Endothelial cell of umbilical vein (primary cell): ENCODE results near the gene AKAP6. TPM values are rescaled to one million over a fixed set of nuclear protein-coding genes. Genes with fewer than 3 reads are reported as not detected.

Source experiments
- BruUV-seq: library from RNA; stranded (reverse); fragments of 400-500 nt; replicated peaks from 2 replicates; lab custom pipeline; 2021; lab: Mats Ljungman, UMichigan
- CTCF ChIA-PET: fragments of 300-600, 350-600 bp; sonication (Branson Sonifier 250); formaldehyde crosslinking; loops from one replicate; lab custom pipeline; 2021; ENCODE audit warnings: antibody characterized with exemption, inconsistent platforms; lab: Charles Lee
- POLR2A ChIA-PET: fragments of 300-600, 350-600 bp; sonication (Branson Sonifier 250); formaldehyde crosslinking; loops from one replicate; lab custom pipeline; 2021; ENCODE audit warnings: antibody characterized with exemption, inconsistent platforms; lab: Charles Lee
- DNase-seq: peaks from one replicate; pipeline ENCODE4 v3.0.0-alpha.2; 2011; ENCODE audit warnings: low read depth, low spot score
- FAIRE-seq: peaks from 2 replicates; lab custom pipeline; 2011; peaks lifted over from hg19 to GRCh38; lab: Jason Lieb, UNC
- H2AFZ ChIP-seq: 2 replicates; pipeline ENCODE4 v1.6.0; 2012; ENCODE audit warnings: low read depth, low read length, control low read depth, inconsistent platforms
- H3K27ac ChIP-seq: 2 replicates; pipeline ENCODE4 v1.5.1; 2011; ENCODE audit warnings: low read depth, mild to moderate bottlenecking, control low read depth, low read length, moderate library complexity; ENCODE audit not compliant: insufficient read depth
- H3K27me3 ChIP-seq, 2 experiments: 2 replicates each; pipeline versions ENCODE4 v1.6.0 to v1.6.1; 2011; ENCODE audit warnings: low read length in 2 of 2, mixed read lengths in 1 of 2; ENCODE audit not compliant: control insufficient read depth in 2 of 2, insufficient read depth in 2 of 2
- H3K36me3 ChIP-seq, 2 experiments: 2 replicates in 1 of 2; 3 replicates in 1 of 2; pipeline ENCODE4 v1.5.1; 2011; ENCODE audit warnings: low read length in 2 of 2, mild to moderate bottlenecking in 1 of 2, moderate library complexity in 1 of 2; ENCODE audit not compliant: control insufficient read depth in 2 of 2, insufficient read depth in 2 of 2; ENCODE audit errors: extremely low read depth in 1 of 2
- H3K4me1 ChIP-seq: 3 replicates; pipeline ENCODE4 v1.5.1; 2011; ENCODE audit warnings: mild to moderate bottlenecking, low read length; ENCODE audit not compliant: control insufficient read depth, insufficient read depth; ENCODE audit errors: extremely low read depth
- H3K4me2 ChIP-seq: 2 replicates; pipeline ENCODE4 v1.6.1; 2011; ENCODE audit warnings: low read length, control low read depth, mixed read lengths; ENCODE audit not compliant: insufficient read depth
- H3K4me3 ChIP-seq, 3 experiments: fragments of 200-600 bp in 1 of 3; sonication (generic), shearing (Covaris generic) in 1 of 3; replicated peaks in 1 of 3; 2 replicates each; pipeline ENCODE4 v1.5.1; 2011 to 2016; ENCODE audit warnings: control low read depth in 3 of 3, low read length in 3 of 3, mild to moderate bottlenecking in 2 of 3, inconsistent platforms in 1 of 3, low read depth in 1 of 3, moderate library complexity in 1 of 3; ENCODE audit not compliant: insufficient read depth in 1 of 3
- H3K79me2 ChIP-seq: 2 replicates; pipeline ENCODE4 v1.6.0; 2012; ENCODE audit warnings: low read length, inconsistent platforms; ENCODE audit not compliant: control insufficient read depth, insufficient read depth
- H3K9ac ChIP-seq: replicated peaks from 2 replicates; pipeline ENCODE3; 2011; ENCODE audit warnings: low read length, control low read depth; ENCODE audit not compliant: insufficient read depth; ENCODE audit errors: extremely low read depth
- H3K9me1 ChIP-seq: replicated peaks from 3 replicates; pipeline ENCODE4 v1.6.0; 2011; ENCODE audit warnings: mild to moderate bottlenecking, low read length; ENCODE audit not compliant: control insufficient read depth, insufficient read depth; ENCODE audit errors: extremely low read depth
- H3K9me3 ChIP-seq: replicated peaks from 2 replicates; pipeline ENCODE4 v1.5.1; 2012; ENCODE audit warnings: low read length, inconsistent platforms; ENCODE audit not compliant: control insufficient read depth, insufficient read depth
- H4K20me1 ChIP-seq: replicated peaks from 2 replicates; pipeline ENCODE3; 2011; ENCODE audit warnings: mild to moderate bottlenecking, low read length; ENCODE audit not compliant: control insufficient read depth, insufficient read depth; ENCODE audit errors: extremely low read depth
- EZH2 ChIP-seq: IDR thresholded peaks from 2 replicates; pipeline ENCODE4 v1.6.1; 2012; ENCODE audit warnings: borderline replicate concordance, low read depth, mild to moderate bottlenecking, moderate library complexity, low read length, inconsistent platforms; ENCODE audit not compliant: severe bottlenecking
- FOS ChIP-seq: IDR thresholded peaks from 2 replicates; pipeline ENCODE4 v1.6.1; 2011; ENCODE audit warnings: mild to moderate bottlenecking, low read length, moderate library complexity, borderline replicate concordance; ENCODE audit not compliant: insufficient read depth
- GATA2 ChIP-seq: IDR thresholded peaks from 2 replicates; pipeline ENCODE4 v1.7.0; 2011; ENCODE audit warnings: low read depth, mild to moderate bottlenecking, moderate library complexity, mixed read lengths, low read length; ENCODE audit not compliant: insufficient read length, insufficient read depth
- JUN ChIP-seq: IDR thresholded peaks from 2 replicates; pipeline ENCODE4 v1.6.1; 2011; ENCODE audit warnings: borderline replicate concordance, low read depth; ENCODE audit not compliant: insufficient read length, insufficient read depth
- MYC ChIP-seq: IDR thresholded peaks from one replicate; pipeline ENCODE4 v1.6.1; 2011; ENCODE audit warnings: mild to moderate bottlenecking, low read depth, low read length
- POLR2A ChIP-seq: IDR thresholded peaks from 2 replicates; pipeline ENCODE4 v1.6.1; 2012; ENCODE audit warnings: low read depth, mild to moderate bottlenecking, control low read depth, low read length
- POLR2AphosphoS5 ChIP-seq: IDR thresholded peaks from 2 replicates; pipeline ENCODE4 v1.6.1; 2012; ENCODE audit warnings: low read depth, mild to moderate bottlenecking, control low read depth, low read length, moderate library complexity; ENCODE audit not compliant: insufficient read depth
- dilution Hi-C: fragments of 300-500 bp; cut with MboI; formaldehyde crosslinking; loops from one replicate; pipeline ENCODE4 v1.15.0; 2019; ENCODE audit warnings: low sequenced_read_pairs; ENCODE audit not compliant: extremely low pct_ligation_motif_present
- intact Hi-C: fragments of 100-400 bp; cut with micrococcal nuclease; formaldehyde crosslinking; loops from one replicate; pipeline ENCODE4 v1.10.0; 2022
- polyA plus RNA-seq, 4 experiments: library from polyadenylated mRNA; depleted of rRNA in 3 of 4; stranded (reverse) in 3 of 4; unstranded in 1 of 4; fragments of >200 nt; gene quantifications; 2 replicates each; pipeline versions ENCODE4 v1.2.1 to v1.2.3, GENCODE V29; 2011 to 2012; ENCODE audit warnings: missing spikeins in 1 of 4
- total RNA-seq: library from RNA; stranded (reverse); gene quantifications from 2 replicates; pipeline ENCODE4 v1.2.3, GENCODE V29; 2021
- TF ChIP-seq, protein P1 (sequence below): IDR thresholded peaks from 2 replicates; pipeline ENCODE4 v1.6.1; 2011; ENCODE audit not compliant: insufficient read depth, insufficient read length

The AKAP6 gene
- total and polyA plus RNA-seq, 2 donors (not counting 3 experiments of a cell fraction or from before 2014, with no cell fraction given): 0.03 to 0.49 TPM

DNA sequence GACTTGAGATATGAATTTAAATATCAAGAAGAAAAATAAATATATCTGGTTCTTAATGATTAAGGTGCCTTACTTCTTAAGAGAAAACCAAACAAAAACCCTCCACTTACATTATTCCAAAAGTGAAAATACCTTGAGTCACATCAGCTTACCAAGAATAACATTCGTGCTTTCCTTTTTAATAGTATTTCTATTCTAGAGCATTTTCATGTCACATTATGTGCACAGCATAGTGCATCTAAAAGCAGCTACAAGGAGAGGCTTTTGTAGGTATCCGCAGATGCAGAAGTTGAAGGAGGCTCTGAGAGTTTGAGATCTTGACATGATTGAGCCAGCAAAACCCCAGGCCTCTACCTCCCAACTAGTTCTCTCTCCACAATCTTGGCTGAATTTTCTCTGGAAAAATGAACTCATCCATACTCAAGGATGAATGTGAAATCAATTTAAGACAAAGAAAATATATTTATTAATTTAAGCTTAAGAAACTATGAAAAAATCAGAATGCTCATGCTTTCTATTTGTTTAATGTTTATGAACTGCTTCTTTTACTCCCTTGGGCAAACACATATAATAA, 275.0 kb downstream of the AKAP6 start:
- no peak overlapping the region for H3K4me3 ChIP-seq
- DNase-seq (no peak), FAIRE-seq (no peak)
- no peaks in the 10 kb centered on the region for H3K36me3 ChIP-seq
- H3K4me2 ChIP-seq: no peak overlapping the region
- dilution Hi-C loops (no loop called here), intact Hi-C loops (loop anchor here (1.0 kb wide), 1 partner anchor 30 kb away; no protein-coding TSS in a partner anchor)
- ChIA-PET POLR2A (no interaction called here), CTCF (no interaction called here)
- H3K4me1 ChIP-seq: no peaks in the 10 kb centered on the region
- no peaks in the 10 kb centered on the region for H3K9me1 ChIP-seq
- TF ChIP-seq JUN: no peak
- no peak for TF ChIP-seq FOS
- TF ChIP-seq GATA2: no peak
- no peak for TF ChIP-seq POLR2A
- no peak for TF ChIP-seq POLR2AphosphoS5
- no peak for TF ChIP-seq EZH2
- TF ChIP-seq, protein P1, sequence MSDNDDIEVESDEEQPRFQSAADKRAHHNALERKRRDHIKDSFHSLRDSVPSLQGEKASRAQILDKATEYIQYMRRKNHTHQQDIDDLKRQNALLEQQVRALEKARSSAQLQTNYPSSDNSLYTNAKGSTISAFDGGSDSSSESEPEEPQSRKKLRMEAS: no peak
- no peak for TF ChIP-seq MYC
- H3K79me2 ChIP-seq: no peaks in the 10 kb centered on the region
- no peak overlapping the region for H2AFZ ChIP-seq
- no peaks in the 10 kb centered on the region for H3K9me3 ChIP-seq
- BruUV-seq: no TSS peak
- no peak overlapping the region for H3K9ac ChIP-seq
- no peaks in the 10 kb centered on the region for H4K20me1 ChIP-seq
- peaks cover 0 to 2% of the 10 kb centered on the region in 2 experiments for H3K27me3 ChIP-seq
- H3K27ac ChIP-seq: no peak overlapping the region
